ENCODE data around the gene SSX5.
"Not testable (repeated sequence)": the region's sequence is repeated elsewhere in the genome, so short reads cannot be mapped to it uniquely, and the experiment has no call there.

The SSX5 gene, protein sequence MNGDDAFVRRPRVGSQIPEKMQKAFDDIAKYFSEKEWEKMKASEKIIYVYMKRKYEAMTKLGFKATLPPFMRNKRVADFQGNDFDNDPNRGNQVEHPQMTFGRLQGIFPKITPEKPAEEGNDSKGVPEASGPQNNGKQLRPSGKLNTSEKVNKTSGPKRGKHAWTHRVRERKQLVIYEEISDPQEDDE

DNA sequence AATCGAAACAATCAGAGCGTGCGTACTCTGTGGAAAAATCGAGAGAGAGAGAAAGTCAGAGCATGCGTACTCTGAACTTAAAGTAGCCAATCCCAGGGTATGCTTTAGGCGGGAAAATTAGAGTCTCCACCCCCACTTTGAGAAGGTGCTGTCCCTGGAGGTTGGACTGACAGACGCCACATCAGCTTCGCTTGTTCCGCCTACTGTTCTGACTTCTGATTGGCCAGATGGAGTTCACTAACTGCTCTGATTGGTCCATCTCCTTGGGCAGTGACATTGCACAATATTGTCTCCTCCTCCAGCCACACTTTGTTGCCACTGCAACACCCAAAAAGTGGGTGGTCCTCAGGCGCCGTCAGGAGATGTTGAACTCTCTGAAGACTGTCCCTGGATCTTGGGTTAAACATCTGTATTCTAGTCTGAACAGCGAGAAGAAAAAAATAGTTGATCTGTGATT lies at the start of gene SSX5:
Gene SSX5, minus strand, starts transcription at position 51 of the 457 bp plus-strand sequence. CDS start 1,437 bp downstream, outside the sequence.
- DNase-seq: no peak

- not testable (repeated sequence) for DNase-seq
Observed at GRCh38 chrX:48224196-48224595, 27.6 kb upstream of the SSX5 start.

DNA sequence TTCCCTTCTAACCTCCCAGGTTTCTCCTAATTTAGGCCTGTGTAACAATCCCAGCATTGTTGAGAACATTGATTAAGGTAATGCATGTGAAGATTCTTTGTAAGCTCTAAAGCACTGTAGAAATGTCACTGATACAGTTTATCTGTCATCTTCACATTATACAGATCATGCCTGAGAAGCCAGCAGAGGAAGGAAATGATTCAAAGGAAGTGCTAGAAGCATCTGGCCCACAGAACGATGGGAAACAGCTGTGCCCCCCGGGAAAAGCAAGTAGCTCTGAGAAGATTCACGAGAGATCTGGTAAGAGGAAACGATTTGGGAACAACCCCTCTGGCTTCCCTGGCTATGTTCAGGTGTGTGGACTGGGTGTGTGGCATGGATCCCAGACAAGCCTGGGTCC lies 17.7 kb upstream of the SSX5 start:
- not testable (repeated sequence) for DNase-seq

DNA sequence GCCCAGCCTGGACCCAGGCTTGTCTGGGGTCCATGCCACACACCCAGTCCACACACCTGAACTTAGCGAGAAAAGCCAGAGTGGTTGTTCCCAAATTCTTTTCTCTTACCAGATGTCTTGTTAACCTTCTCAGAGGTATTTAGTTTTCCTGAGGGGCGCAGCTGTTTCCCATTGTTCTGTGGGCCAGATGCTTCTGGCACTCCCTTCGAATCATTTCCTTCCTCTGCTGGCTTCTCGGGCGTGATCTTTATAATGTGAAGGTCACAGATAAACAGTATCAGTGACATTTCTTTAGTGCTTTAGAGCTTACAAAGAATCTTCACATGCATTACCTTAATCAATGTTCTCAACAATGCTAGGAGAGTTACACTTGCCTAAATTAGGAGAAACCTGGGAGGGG lies 6.6 kb downstream of the SSX5 start:
- not testable (repeated sequence) for DNase-seq

- not testable (repeated sequence) for DNase-seq
Observed at GRCh38 chrX:48181882-48182281, 14.7 kb downstream of the SSX5 start.

- no peak for DNase-seq
Observed at GRCh38 chrX:48180811-48181210, 15.8 kb downstream of the SSX5 start.

GRCh38 chrX:48179691-48180090 lies 16.9 kb downstream of the SSX5 start:
- DNase-seq: no peak

DNA sequence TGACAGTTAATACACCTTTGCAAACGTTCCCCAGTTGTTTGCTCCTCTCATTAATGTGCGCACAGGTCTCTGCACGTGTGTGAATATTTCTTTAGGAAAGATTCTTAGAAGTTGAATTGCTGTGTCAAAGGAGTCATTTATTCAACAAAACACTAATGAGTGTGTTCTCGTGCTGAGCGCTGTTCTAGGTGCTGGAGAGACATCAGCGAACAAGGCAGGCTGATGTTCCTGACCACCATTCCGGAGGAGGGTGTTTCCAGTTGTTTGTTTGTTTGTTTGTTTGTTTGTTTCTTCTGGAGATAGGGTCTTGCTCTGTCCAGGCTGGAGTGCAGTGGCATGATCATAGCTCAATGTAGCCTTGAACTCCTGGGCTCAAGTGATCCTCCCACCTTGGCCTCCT lies 30.3 kb downstream of the SSX5 start:
- DNase-seq: not testable (repeated sequence)

- no peak for DNase-seq
Observed at GRCh38 chrX:48165241-48165640, 31.4 kb downstream of the SSX5 start.

- DNase-seq: no peak
Observed at GRCh38 chrX:48156014-48156413, 40.6 kb downstream of the SSX5 start.

- no peak for DNase-seq
Observed at GRCh38 chrX:48154796-48155195, 41.8 kb downstream of the SSX5 start.

DNA sequence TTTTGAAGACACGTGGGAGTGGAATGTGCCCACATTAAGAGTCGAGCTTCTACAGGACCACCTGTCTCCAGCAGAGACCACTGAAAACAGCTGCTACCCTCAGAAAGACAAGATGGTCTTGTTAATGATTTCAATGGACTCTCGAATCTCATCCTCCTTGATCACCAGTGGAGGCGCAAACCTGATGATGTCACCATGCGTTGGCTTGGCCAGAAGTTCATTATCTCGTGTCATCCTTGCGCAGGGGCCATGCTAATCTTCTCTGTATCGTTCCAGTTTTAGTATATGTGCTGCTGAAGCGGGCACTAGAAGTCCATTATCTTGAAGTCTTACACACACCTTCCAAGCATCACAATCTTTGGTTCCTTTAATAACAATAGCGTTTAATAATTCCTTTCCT lies 42.8 kb downstream of the SSX5 start:
- no peak for DNase-seq

DNA sequence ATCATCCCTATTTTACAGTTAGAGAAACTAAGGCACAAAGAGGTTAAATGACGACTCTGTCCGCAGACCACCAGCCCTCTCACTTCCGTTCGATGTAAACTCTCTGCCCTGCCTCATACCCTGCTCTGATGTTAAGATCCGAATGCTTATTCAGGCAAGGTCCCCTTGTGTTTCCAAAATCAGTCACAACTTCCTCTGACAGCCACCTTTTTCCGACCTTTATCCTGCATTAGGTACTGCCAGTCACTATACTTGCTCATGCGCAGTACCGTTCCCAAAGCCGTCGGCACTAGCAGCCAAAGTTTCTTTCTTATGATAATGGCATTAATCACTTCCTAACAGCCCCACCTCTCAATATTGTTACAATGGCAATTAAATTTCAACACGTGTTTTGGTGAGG lies 53.9 kb downstream of the SSX5 start:
- DNase-seq: not testable (repeated sequence)

- DNase-seq: not testable (repeated sequence)
Observed at GRCh38 chrX:48141810-48142508, 54.6 kb downstream of the SSX5 start.

GRCh38 chrX:48139076-48139475 lies 57.5 kb downstream of the SSX5 start:
- DNase-seq: not testable (repeated sequence)
